Parathyroid adenoma (tissue), 2 donors: ENCODE results near the gene LYPD8.

Source experiments
- H2AFZ ChIP-seq: fragments of 300-600 bp; sonication (generic); one replicate; pipeline ENCODE4 v1.7.0; 2017; ENCODE audit warnings: antibody characterized with exemption, mild to moderate bottlenecking
- H3K27ac ChIP-seq: fragments of 300-600 bp; sonication (generic); one replicate; pipeline ENCODE4 v1.7.0; 2017
- H3K27me3 ChIP-seq: fragments of 300-600 bp; sonication (generic); one replicate; pipeline ENCODE4 v1.7.0; 2017; ENCODE audit warnings: low read length; ENCODE audit not compliant: control insufficient read depth, insufficient read depth
- H3K36me3 ChIP-seq: fragments of 300-600 bp; sonication (generic); one replicate; pipeline ENCODE4 v1.7.0; 2017; ENCODE audit warnings: low read length; ENCODE audit not compliant: control insufficient read depth, insufficient read depth
- H3K4me1 ChIP-seq: fragments of 300-600 bp; sonication (generic); one replicate; pipeline ENCODE4 v1.7.0; 2017; ENCODE audit warnings: control low read depth
- H3K4me2 ChIP-seq: fragments of 300-600 bp; sonication (generic); one replicate; pipeline ENCODE4 v1.7.0; 2017; ENCODE audit warnings: low read length
- H3K4me3 ChIP-seq: fragments of 300-600 bp; sonication (generic); one replicate; pipeline ENCODE4 v1.7.0; 2017; ENCODE audit warnings: low read depth, low read length
- H3K79me2 ChIP-seq: fragments of 300-600 bp; sonication (generic); one replicate; pipeline ENCODE4 v1.7.0; 2017; ENCODE audit warnings: control low read depth
- H3K9ac ChIP-seq: fragments of 300-600 bp; sonication (generic); one replicate; pipeline ENCODE4 v1.7.0; 2017; ENCODE audit warnings: mild to moderate bottlenecking
- H3K9me3 ChIP-seq: fragments of 300-600 bp; sonication (generic); one replicate; pipeline ENCODE4 v1.7.0; 2017; ENCODE audit warnings: low read length; ENCODE audit not compliant: control insufficient read depth
- TF ChIP-seq, protein P1 (sequence below): fragments of 300-600 bp; sonication (generic); IDR thresholded peaks from one replicate; pipeline ENCODE4 v1.7.0; 2017; ENCODE audit warnings: antibody characterized with exemption, mild to moderate bottlenecking
- donor health status: primary hyperparathyroidism.

LYPD8 gene

DNA sequence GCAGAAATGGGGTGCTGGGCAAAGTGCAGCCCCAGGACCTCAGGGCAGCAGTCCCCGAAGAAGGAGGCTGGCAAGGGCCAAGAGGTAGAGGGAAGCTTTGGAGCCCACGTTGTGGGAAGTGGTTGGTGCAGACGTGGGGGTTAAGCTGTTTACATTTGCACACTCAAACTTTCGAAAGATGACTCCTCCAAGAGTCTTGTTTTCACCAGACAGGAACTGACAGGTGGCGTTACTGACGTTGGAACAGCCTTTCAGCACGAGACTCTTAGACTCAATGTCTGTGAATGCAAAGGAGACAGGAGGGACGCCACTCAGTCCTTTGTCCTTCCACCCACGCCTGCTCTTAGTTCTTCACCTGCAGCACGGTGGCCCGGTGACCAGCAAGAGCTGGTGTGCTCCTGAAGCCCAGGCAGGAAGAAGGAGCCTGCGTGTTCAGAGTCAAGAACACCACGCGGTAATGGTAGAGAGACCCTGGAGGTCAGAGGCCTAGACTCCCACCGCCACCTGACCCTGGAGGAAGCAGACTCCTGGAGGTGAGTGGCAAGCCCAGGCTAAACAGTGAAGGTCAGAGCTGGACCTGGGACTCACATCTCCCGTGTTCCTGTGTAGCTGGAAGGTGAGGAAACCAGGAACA is 15.9 kb downstream of the LYPD8 start:
- Histone ChIP-seq H3K27me3 (peaks cover 6% of the 10 kb centered on the region), H3K79me2 (no peaks in the 10 kb centered on the region), H3K27ac (no peak overlapping the region), H3K4me3 (no peak overlapping the region), H3K9ac (no peak overlapping the region), H3K4me2 (no peak overlapping the region), H2AFZ (no peak overlapping the region), H3K4me1 (no peaks in the 10 kb centered on the region), H3K9me3 (no peaks in the 10 kb centered on the region), H3K36me3 (no peaks in the 10 kb centered on the region)
- TF ChIP-seq, protein P1, sequence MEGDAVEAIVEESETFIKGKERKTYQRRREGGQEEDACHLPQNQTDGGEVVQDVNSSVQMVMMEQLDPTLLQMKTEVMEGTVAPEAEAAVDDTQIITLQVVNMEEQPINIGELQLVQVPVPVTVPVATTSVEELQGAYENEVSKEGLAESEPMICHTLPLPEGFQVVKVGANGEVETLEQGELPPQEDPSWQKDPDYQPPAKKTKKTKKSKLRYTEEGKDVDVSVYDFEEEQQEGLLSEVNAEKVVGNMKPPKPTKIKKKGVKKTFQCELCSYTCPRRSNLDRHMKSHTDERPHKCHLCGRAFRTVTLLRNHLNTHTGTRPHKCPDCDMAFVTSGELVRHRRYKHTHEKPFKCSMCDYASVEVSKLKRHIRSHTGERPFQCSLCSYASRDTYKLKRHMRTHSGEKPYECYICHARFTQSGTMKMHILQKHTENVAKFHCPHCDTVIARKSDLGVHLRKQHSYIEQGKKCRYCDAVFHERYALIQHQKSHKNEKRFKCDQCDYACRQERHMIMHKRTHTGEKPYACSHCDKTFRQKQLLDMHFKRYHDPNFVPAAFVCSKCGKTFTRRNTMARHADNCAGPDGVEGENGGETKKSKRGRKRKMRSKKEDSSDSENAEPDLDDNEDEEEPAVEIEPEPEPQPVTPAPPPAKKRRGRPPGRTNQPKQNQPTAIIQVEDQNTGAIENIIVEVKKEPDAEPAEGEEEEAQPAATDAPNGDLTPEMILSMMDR: no peak

DNA sequence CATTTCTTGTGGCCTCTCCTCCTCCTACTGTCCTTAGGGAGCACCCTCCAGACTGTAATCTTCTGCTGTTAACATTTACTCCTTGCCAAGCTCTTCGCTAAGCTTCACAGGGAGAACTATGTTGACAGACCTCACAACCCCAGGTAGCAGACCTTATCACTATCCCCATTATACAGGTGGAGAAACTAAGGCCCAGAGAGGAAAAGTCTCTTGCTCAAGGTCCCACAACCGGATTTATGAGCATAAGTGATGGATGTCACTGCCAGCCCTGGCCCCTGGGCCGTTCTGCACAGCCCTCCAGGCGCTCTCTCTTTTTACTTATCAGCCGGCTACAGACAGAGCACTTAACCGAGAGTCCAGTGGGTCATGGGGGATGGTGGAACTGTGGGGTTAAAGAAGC is 18.1 kb downstream of the LYPD8 start:
- no peak overlapping the region for H3K4me3 ChIP-seq
- H3K79me2 ChIP-seq: no peaks in the 10 kb centered on the region
- H3K27me3 ChIP-seq: peaks cover 6% of the 10 kb centered on the region
- no peak overlapping the region for H3K4me2 ChIP-seq
- H3K9me3 ChIP-seq: no peaks in the 10 kb centered on the region
- TF ChIP-seq, protein P1: no peak
- no peaks in the 10 kb centered on the region for H3K36me3 ChIP-seq
- no peak overlapping the region for H2AFZ ChIP-seq
- H3K27ac ChIP-seq: no peak overlapping the region
- no peak overlapping the region for H3K9ac ChIP-seq
- no peaks in the 10 kb centered on the region for H3K4me1 ChIP-seq

DNA sequence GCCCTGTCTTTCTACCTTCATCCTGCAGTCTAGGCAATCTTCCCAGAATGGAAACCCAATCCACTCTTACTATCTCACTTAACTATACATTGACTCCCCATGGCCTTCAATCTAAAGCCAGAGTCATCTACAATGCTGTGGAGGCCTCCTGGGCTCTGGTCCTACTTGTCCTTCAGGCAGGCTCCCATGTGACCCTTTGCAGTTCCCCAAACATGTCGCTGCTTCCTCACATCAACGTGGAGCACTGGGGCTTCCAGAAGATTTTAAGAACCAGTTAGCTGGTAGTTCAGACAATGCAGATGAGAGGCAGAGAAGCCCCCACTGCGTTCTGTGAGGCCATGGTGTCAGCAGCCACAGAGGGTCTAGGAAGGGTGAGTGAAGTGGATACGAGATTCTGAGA is 18.6 kb downstream of the LYPD8 start:
- no peaks in the 10 kb centered on the region for H3K9me3 ChIP-seq
- no peak overlapping the region for H3K27ac ChIP-seq
- H3K4me3 ChIP-seq: no peak overlapping the region
- H3K4me1 ChIP-seq: no peaks in the 10 kb centered on the region
- no peaks in the 10 kb centered on the region for H3K36me3 ChIP-seq
- H3K9ac ChIP-seq: no peak overlapping the region
- H3K4me2 ChIP-seq: no peak overlapping the region
- H2AFZ ChIP-seq: no peak overlapping the region
- TF ChIP-seq, protein P1: no peak
- no peaks in the 10 kb centered on the region for H3K79me2 ChIP-seq
- H3K27me3 ChIP-seq: peaks cover 6% of the 10 kb centered on the region

DNA sequence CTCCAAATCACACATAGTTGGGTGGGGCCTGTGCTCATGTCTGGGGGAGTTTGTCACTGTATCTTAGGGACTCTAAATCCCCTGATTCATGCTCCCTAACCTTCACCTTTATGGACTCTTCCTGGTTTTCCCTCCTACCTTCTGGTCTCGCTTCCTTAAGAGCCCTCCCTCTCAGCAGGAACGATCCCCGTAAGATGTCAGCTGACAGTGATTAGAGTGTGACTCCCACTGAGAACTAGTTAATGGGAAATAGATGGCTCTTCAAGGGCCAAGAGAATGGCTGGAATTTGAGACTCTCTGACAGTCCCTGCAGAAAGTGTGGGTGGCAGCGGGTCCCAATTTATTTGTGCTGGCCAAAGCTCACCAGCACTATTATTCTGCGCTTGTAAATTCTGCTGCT is 22.0 kb downstream of the LYPD8 start:
- Histone ChIP-seq H3K4me3 (no peak overlapping the region), H3K4me2 (no peak overlapping the region), H3K9me3 (no peaks in the 10 kb centered on the region), H2AFZ (no peak overlapping the region), H3K36me3 (no peaks in the 10 kb centered on the region), H3K4me1 (no peaks in the 10 kb centered on the region), H3K79me2 (no peaks in the 10 kb centered on the region), H3K27ac (no peak overlapping the region), H3K9ac (no peak overlapping the region), H3K27me3 (peaks cover 6% of the 10 kb centered on the region)
- TF ChIP-seq, protein P1: no peak
